HG02798 (cell line): ENCODE data around the gene KBTBD8.
A peak's percentile ranks its signal among the peaks of the same experiment; 100 is the strongest.

Experiments used
- ATAC-seq: cut with Tn5 transposase; IDR thresholded peaks from one replicate; pipeline ENCODE4 v1.9.1; 2021; ENCODE audit warnings: mild to moderate bottlenecking; ENCODE audit not compliant: unreplicated experiment, poor library complexity

KBTBD8 gene

GRCh38 chr3:67030785-67031740 lies 33.0 kb downstream of the KBTBD8 start:
- peak; percentile 70 for ATAC-seq

GRCh38 chr3:67031986-67032385 lies 33.9 kb downstream of the KBTBD8 start:
- ATAC-seq: no peak

GRCh38 chr3:67033079-67033478 lies 35.0 kb downstream of the KBTBD8 start:
- no peak for ATAC-seq

- ATAC-seq: no peak
Observed at GRCh38 chr3:67034371-67034770, 36.3 kb downstream of the KBTBD8 start.

- ATAC-seq: no peak
Observed at GRCh38 chr3:67037615-67038014, 39.5 kb downstream of the KBTBD8 start.

GRCh38 chr3:67044295-67044694 lies 46.2 kb downstream of the KBTBD8 start:
- ATAC-seq: no peak

GRCh38 chr3:67044955-67045354 lies 46.8 kb downstream of the KBTBD8 start:
- ATAC-seq: no peak

- no peak for ATAC-seq
Observed at GRCh38 chr3:67045711-67046465, 47.8 kb downstream of the KBTBD8 start.

GRCh38 chr3:67047051-67047450 lies 48.9 kb downstream of the KBTBD8 start:
- no peak for ATAC-seq

- ATAC-seq: peak; percentile 93
Observed at GRCh38 chr3:67048067-67048714, 50.1 kb downstream of the KBTBD8 start.

- peak; percentile 57 for ATAC-seq
Observed at GRCh38 chr3:67048715-67049074, 50.6 kb downstream of the KBTBD8 start.

GRCh38 chr3:67059443-67059842 lies 61.3 kb downstream of the KBTBD8 start:
- ATAC-seq: no peak
